ENCODE results near the gene TMEM214. TPM values are rescaled to one million over a fixed set of nuclear protein-coding genes. Genes with fewer than 3 reads are reported as not detected.

TMEM214 gene
- total and polyA plus RNA-seq, 2 of the 8 experiments (the other 6 are each of a cell fraction or from before 2014, with no cell fraction given): 49.7 to 71.0 TPM

GRCh38 chr2:27069436-27069835 lies 36.7 kb downstream of the TMEM214 start:
- no peak overlapping the region for H3K18ac ChIP-seq (ENCODE audit: extremely low read depth, low read length)
- no peak overlapping the region for H2BK20ac ChIP-seq (ENCODE audit: low read length)
- H4K91ac ChIP-seq (replicated peaks; ENCODE audit: insufficient read length, low read length): no peak overlapping the region
- no peak overlapping the region for H3K4me2 ChIP-seq (ENCODE audit: insufficient read depth in 1 of 2, low read depth in 2 of 2, low read length in 2 of 2)
- 96% methylated on average over 6 of the region's 6 CpGs; no CpG with 5 or more reads in 1 of the 2 experiments for WGBS, 2 experiments (ENCODE audit: extremely low coverage in 1 of 2, insufficient coverage in 1 of 2, insufficient read length in 1 of 2, insufficient replicate concordance in 2 of 2, low coverage in 1 of 2, low lambda C conversion rate in 2 of 2, missing lambda C conversion rate in 1 of 2)
- no peak overlapping the region for H4K5ac ChIP-seq (ENCODE audit: insufficient read length, low read depth, low read length)
- FAIRE-seq (no peak), DNase-seq (ENCODE audit: low read depth in 1 of 2, low spot score in 2 of 2) (no peak)
- peak overlapping the region; percentile 57; the same call in 1 of the 2 replicates for H4K8ac ChIP-seq (ENCODE audit: extremely low read depth, insufficient read depth, low read length)
- peaks cover 12% of the 10 kb centered on the region; the same call in 1 of the 2 replicates for H3K79me1 ChIP-seq (ENCODE audit: low read depth, low read length)
- no peak overlapping the region for H2BK12ac ChIP-seq (ENCODE audit: low read depth, low read length)
- no peak overlapping the region for H3K56ac ChIP-seq (replicated peaks; ENCODE audit: insufficient read length, low read depth, low read length)
- no peak overlapping the region for H3K14ac ChIP-seq (ENCODE audit: insufficient read length)
- H3K27ac ChIP-seq (ENCODE audit: low read depth, low read length): no peak overlapping the region
- ChIA-PET CTCF (ENCODE audit: partially characterized antibody) (interaction anchor here (1.5 kb wide), 2 partner anchors 12 to 14 kb away, joined by 4 to 5 read pairs; no protein-coding TSS in a partner anchor), POLR2A (ENCODE audit: partially characterized antibody) (interaction anchor here (0.5 to 18.5 kb wide), 3 partner anchors 13 to 124 kb away, joined by 3 to 441 read pairs (median 5); partner anchors contain the start of gene AGBL5)
- no peak overlapping the region for H3K23ac ChIP-seq (ENCODE audit: insufficient read length)
- peaks cover 0 to 7% (median 4%) of the 10 kb centered on the region in 4 experiments; a peak in 5 of 7 replicates for H3K4me1 ChIP-seq (replicated peaks in 1 of 4; ENCODE audit: control insufficient read depth in 3 of 4, insufficient read depth in 4 of 4, low read length in 3 of 4)
- no peak overlapping the region for H2AFZ ChIP-seq (ENCODE audit: low read length)
- no peak overlapping the region for H3K4me3 ChIP-seq (ENCODE audit: extremely low read depth in 1 of 4, insufficient read depth in 2 of 4, low read depth in 3 of 4, low read length in 4 of 4)
- peaks cover 3 to 6% of the 10 kb centered on the region in 2 experiments for H4K20me1 ChIP-seq (replicated peaks in 1 of 2; ENCODE audit: control insufficient read depth in 1 of 2, insufficient read depth in 2 of 2, low read length in 2 of 2)
- peaks cover 12% of the 10 kb centered on the region; the same call in 1 of the 2 replicates for H3K23me2 ChIP-seq (ENCODE audit: low read depth, low read length)
- H3K27me3 ChIP-seq (replicated peaks in 1 of 4; ENCODE audit: control insufficient read depth in 3 of 4, extremely low read depth in 1 of 4, insufficient read depth in 3 of 4, low read length in 3 of 4): no peaks in the 10 kb centered on the region
- peaks cover 0 to 12% of the 10 kb centered on the region in 2 experiments; a peak in 3 of 4 replicates for H3K79me2 ChIP-seq (ENCODE audit: control insufficient read depth in 1 of 2, insufficient read depth in 2 of 2, low read length in 2 of 2)
- H2BK5ac ChIP-seq (ENCODE audit: low read depth, low read length): no peak overlapping the region
- no peaks in the 10 kb centered on the region for H3K9me3 ChIP-seq (ENCODE audit: insufficient read depth in 2 of 2, low read depth in 1 of 2, low read length in 1 of 2)
- no peak overlapping the region for H2BK15ac ChIP-seq (ENCODE audit: low read length)
- H3K36me3 ChIP-seq (ENCODE audit: control insufficient read depth in 2 of 4, insufficient read depth in 4 of 4, low read length in 3 of 4): peaks cover 10 to 34% (median 16%) of the 10 kb centered on the region in 4 experiments; a peak in 7 of 8 replicates
- TF ChIP-seq SP1 (IDR thresholded peaks at IDR 0.05; ENCODE audit: low read depth, low read length): no peak
- no peak overlapping the region; a peak in 1 of 7 replicates for H3K9ac ChIP-seq (replicated peaks in 1 of 4; ENCODE audit: extremely low read depth in 1 of 4, low read depth in 3 of 4, low read length in 3 of 4)
- H3K4ac ChIP-seq (replicated peaks; ENCODE audit: insufficient read length, low read depth, low read length): no peak overlapping the region
- H2BK120ac ChIP-seq (replicated peaks; ENCODE audit: low read depth, low read length): no peak overlapping the region
- no peak overlapping the region for H2AK5ac ChIP-seq (ENCODE audit: low read depth, low read length)

Measured in H1 (cell line).